IPS-18a (cell line): ENCODE data around the gene PTPRG.

Experiments
- H3K27ac ChIP-seq: one replicate; pipeline ENCODE4 v1.5.1; 2013; ENCODE audit warnings: low read length
- H3K27me3 ChIP-seq: one replicate; pipeline ENCODE4 v1.6.1; 2013; ENCODE audit warnings: mild to moderate bottlenecking, low read length; ENCODE audit not compliant: control insufficient read depth, insufficient read depth
- H3K36me3 ChIP-seq: one replicate; pipeline ENCODE4 v1.6.1; 2013; ENCODE audit warnings: low read depth, low read length; ENCODE audit not compliant: control insufficient read depth
- H3K4me1 ChIP-seq: one replicate; pipeline ENCODE4 v1.6.1; 2013; ENCODE audit warnings: low read depth, low read length; ENCODE audit not compliant: control insufficient read depth
- H3K4me3 ChIP-seq: one replicate; pipeline ENCODE4 v1.5.1; 2013; ENCODE audit warnings: low read length
- H3K9ac ChIP-seq: one replicate; pipeline ENCODE4 v1.6.1; 2013; ENCODE audit warnings: mild to moderate bottlenecking, low read length, moderate library complexity
- H3K9me3 ChIP-seq: one replicate; pipeline ENCODE4 v1.6.1; 2013; ENCODE audit warnings: low read depth, low read length; ENCODE audit not compliant: control insufficient read depth

The PTPRG gene

GRCh38 chr3:62048577-62048976 is 487.2 kb downstream of the PTPRG start:
- Histone ChIP-seq H3K9ac (no peak overlapping the region), H3K4me3 (no peak overlapping the region), H3K36me3 (no peaks in the 10 kb centered on the region), H3K4me1 (peaks cover 14% of the 10 kb centered on the region), H3K27me3 (no peaks in the 10 kb centered on the region), H3K27ac (no peak overlapping the region), H3K9me3 (no peaks in the 10 kb centered on the region)

DNA sequence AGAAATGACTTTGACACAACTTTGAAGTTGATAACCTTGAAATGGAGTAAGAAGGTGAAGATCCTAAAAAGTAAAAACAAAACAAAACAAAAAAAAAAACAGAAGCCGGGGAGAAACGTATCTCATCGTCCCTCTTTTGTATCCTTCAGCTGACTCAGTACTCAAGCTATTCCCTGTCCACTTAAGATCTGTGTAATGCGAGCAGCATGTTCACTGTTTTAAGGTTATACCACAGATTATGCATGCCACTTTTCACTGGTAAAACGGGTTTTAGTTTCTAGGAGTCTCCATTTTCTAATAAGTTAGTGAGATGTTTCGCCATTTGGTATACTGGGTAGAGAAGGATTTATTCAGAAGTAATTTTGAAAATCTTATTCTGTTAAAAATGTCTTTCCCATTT is 487.7 kb downstream of the PTPRG start:
- no peaks in the 10 kb centered on the region for H3K27me3 ChIP-seq
- H3K27ac ChIP-seq: no peak overlapping the region
- no peak overlapping the region for H3K4me3 ChIP-seq
- no peak overlapping the region for H3K9ac ChIP-seq
- no peaks in the 10 kb centered on the region for H3K36me3 ChIP-seq
- peaks cover 14% of the 10 kb centered on the region for H3K4me1 ChIP-seq
- no peaks in the 10 kb centered on the region for H3K9me3 ChIP-seq

DNA sequence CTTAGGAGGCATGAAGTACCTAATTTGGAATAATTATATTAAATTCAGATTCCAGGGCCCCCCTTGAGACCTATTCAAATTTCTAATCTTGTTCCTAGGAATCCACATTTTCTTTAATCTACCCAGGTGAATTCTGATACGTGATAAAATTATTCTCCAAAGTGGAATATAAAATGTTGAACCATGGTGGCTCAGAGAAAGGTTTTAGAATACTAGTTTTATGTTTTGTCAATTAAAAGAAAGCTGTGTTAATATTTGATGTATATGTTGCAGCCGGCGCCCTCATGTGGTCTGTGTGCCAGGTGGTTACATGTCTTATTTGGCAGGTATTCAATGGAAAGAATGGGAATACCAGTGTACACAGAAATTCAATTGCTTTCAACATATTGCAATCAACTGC is 490.1 kb downstream of the PTPRG start:
- no peaks in the 10 kb centered on the region for H3K27me3 ChIP-seq
- no peak overlapping the region for H3K4me3 ChIP-seq
- peaks cover 7% of the 10 kb centered on the region for H3K4me1 ChIP-seq
- H3K9me3 ChIP-seq: no peaks in the 10 kb centered on the region
- no peak overlapping the region for H3K27ac ChIP-seq
- H3K36me3 ChIP-seq: no peaks in the 10 kb centered on the region
- H3K9ac ChIP-seq: no peak overlapping the region

- H3K4me1 ChIP-seq: peaks cover 7% of the 10 kb centered on the region
These were observed 491.0 kb downstream of the PTPRG start for GRCh38 chr3:62052331-62052730.

GRCh38 chr3:62056658-62057057 is 495.3 kb downstream of the PTPRG start:
- Histone ChIP-seq H3K4me1 (no peaks in the 10 kb centered on the region), H3K9ac (no peak overlapping the region), H3K36me3 (no peaks in the 10 kb centered on the region), H3K9me3 (no peaks in the 10 kb centered on the region), H3K27ac (no peak overlapping the region), H3K27me3 (no peaks in the 10 kb centered on the region), H3K4me3 (no peak overlapping the region)

More at GRCh38 chr3:62052331-62052730, 491.0 kb downstream of the PTPRG start:
- H3K27ac ChIP-seq: no peak overlapping the region
- no peaks in the 10 kb centered on the region for H3K27me3 ChIP-seq
- no peaks in the 10 kb centered on the region for H3K9me3 ChIP-seq
- H3K36me3 ChIP-seq: no peaks in the 10 kb centered on the region
- H3K4me3 ChIP-seq: no peak overlapping the region
- H3K9ac ChIP-seq: no peak overlapping the region

DNA sequence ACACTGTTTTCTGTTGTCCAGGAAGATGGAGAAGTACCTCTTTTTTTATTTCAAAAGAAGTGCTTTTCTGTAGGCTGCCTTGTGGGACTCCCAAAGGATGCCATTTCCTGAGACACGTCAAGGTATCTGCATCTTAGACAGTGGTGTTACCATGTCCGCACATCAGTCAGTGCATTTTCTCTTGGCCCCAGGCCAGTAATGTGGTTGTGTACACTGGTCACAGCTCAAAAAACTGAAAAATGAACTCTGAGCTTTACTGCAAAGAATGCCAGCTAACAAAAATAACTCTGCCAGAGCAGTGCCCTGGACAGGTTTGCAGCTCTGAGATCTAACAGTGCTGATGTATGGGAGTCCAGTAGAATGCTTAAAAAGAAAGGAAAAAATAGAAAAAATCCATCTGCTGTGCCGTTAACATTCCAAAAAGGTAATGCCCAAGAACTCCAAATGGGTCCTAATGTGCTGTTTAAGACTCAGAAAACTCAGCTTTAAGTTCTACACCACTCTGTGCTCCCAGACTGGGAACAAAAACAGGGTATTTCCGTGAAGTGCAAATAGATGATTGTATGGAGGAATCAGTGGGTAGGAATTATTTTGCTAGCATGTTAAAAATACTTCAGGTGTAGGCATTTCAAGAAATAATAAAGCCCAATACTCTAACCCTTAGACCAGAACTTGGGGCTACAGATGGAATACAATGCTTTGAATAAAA is 496.1 kb downstream of the PTPRG start:
- Histone ChIP-seq H3K9me3 (no peaks in the 10 kb centered on the region), H3K27ac (no peak overlapping the region), H3K36me3 (no peaks in the 10 kb centered on the region), H3K4me3 (no peak overlapping the region), H3K27me3 (no peaks in the 10 kb centered on the region), H3K9ac (no peak overlapping the region), H3K4me1 (no peaks in the 10 kb centered on the region)

- H3K4me3 ChIP-seq: no peak overlapping the region
- no peaks in the 10 kb centered on the region for H3K36me3 ChIP-seq
- H3K4me1 ChIP-seq: peaks cover 7% of the 10 kb centered on the region
- H3K9ac ChIP-seq: no peak overlapping the region
- no peaks in the 10 kb centered on the region for H3K9me3 ChIP-seq
- H3K27me3 ChIP-seq: no peaks in the 10 kb centered on the region
- no peak overlapping the region for H3K27ac ChIP-seq
These were observed 504.8 kb downstream of the PTPRG start for GRCh38 chr3:62065985-62066693.

DNA sequence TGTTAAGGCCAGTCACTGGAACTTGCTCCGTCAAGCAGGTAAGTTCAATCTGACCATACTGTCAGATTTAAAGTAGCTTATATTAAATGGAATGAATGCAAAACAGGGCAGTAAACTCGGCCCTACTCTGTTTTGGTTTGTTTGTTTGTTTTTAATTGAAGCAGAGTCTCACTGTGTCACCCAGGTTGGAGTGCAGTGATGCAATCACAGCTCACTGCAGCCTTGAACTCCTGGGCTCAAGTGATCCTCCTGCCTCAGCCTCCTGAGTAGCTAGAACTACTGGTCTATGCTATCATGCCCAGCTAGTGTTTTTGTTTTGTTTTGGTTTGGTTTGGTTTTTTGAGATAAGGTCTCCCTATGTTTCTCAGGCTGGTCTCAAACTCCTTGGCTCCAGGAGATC is 507.0 kb downstream of the PTPRG start:
- Histone ChIP-seq H3K27me3 (no peaks in the 10 kb centered on the region), H3K27ac (no peak overlapping the region), H3K36me3 (no peaks in the 10 kb centered on the region), H3K4me1 (peaks cover 7% of the 10 kb centered on the region), H3K4me3 (no peak overlapping the region), H3K9ac (no peak overlapping the region), H3K9me3 (no peaks in the 10 kb centered on the region)

- Histone ChIP-seq H3K27ac (no peak overlapping the region), H3K36me3 (no peaks in the 10 kb centered on the region), H3K9me3 (no peaks in the 10 kb centered on the region), H3K4me1 (no peaks in the 10 kb centered on the region), H3K9ac (no peak overlapping the region), H3K4me3 (no peak overlapping the region), H3K27me3 (no peaks in the 10 kb centered on the region)
These were observed 509.5 kb downstream of the PTPRG start for GRCh38 chr3:62070891-62071290.

DNA sequence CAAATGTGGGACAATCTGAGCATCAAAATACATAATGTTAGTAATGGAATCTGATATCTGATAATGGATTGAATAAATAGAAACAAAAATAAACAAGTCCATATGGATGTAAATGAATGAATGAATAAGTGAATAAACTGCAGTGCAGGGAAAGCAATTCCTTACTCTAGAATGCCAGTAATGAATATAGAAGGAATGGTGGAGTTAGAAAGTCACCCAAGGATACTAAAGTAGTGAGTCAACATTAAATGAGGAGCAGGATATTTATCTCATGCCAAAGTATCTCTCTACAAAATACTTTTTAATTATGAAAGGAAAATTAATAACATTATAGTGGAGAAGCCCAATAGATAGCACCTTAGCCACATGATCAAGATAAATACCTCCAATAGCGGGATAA is 511.7 kb downstream of the PTPRG start:
- no peak overlapping the region for H3K4me3 ChIP-seq
- no peak overlapping the region for H3K9ac ChIP-seq
- H3K27me3 ChIP-seq: no peaks in the 10 kb centered on the region
- H3K36me3 ChIP-seq: no peaks in the 10 kb centered on the region
- H3K27ac ChIP-seq: no peak overlapping the region
- no peaks in the 10 kb centered on the region for H3K9me3 ChIP-seq
- no peaks in the 10 kb centered on the region for H3K4me1 ChIP-seq

DNA sequence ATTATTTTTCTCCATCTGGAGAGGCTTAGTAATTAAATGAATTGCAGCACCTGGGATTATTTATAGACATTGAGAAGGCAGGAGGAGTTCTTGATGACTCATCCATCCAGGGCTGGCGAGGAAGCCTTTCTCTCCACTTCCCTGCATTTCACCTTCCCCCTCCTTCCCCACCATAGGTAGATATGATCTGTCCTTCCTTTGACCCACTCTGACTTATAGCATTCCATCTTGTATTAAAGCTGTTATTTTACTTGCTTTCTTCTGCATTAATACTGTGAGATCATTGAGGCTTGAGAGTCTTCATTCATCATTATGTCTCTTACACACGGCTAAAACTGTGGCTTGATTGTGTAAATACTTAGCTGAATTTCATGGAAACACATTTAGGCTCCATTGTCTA is 523.2 kb downstream of the PTPRG start:
- no peaks in the 10 kb centered on the region for H3K27me3 ChIP-seq
- peaks cover 12% of the 10 kb centered on the region for H3K4me1 ChIP-seq
- H3K9ac ChIP-seq: no peak overlapping the region
- no peaks in the 10 kb centered on the region for H3K36me3 ChIP-seq
- no peak overlapping the region for H3K27ac ChIP-seq
- H3K4me3 ChIP-seq: no peak overlapping the region
- H3K9me3 ChIP-seq: no peaks in the 10 kb centered on the region
